GM12878 (cell line): ENCODE measurements around the gene NAA38. TPM values are rescaled to one million over a fixed set of nuclear protein-coding genes. Genes with fewer than 3 reads are reported as not detected.

Experiments used
- ATAC-seq: fragments of 200-7000 bp; cut with Tn5 transposase; 3 replicates; pipeline ENCODE4 v1.9.1; 2020; ENCODE audit warnings: mild to moderate bottlenecking, moderate library complexity
- BruUV-seq: library from RNA; stranded (reverse); fragments of 400-500 nt; replicated peaks from 2 replicates; lab custom pipeline; 2021; lab: Mats Ljungman, UMichigan
- CTCF ChIA-PET: fragments of 300-600 bp; sonication (Branson Sonifier 250); formaldehyde crosslinking; extraction: SDS; loops from one replicate; lab custom pipeline; 2021; ENCODE audit warnings: inconsistent platforms; lab: Yijun Ruan, JAX
- POLR2A ChIA-PET: fragments of 350-600 bp; formaldehyde crosslinking; extraction: SDS; loops from one replicate; lab custom pipeline; 2021; ENCODE audit warnings: inconsistent platforms; lab: Charles Lee
- RAD21 ChIA-PET: fragments of 300-600 bp; sonication (Branson Sonifier 250); formaldehyde crosslinking; loops from one replicate; lab custom pipeline; 2023; ENCODE audit warnings: antibody characterized with exemption; ENCODE audit not compliant: unreplicated experiment; lab: Charles Lee
- SMC1A ChIA-PET: fragments of 300-600 bp; sonication (Branson Sonifier 250); formaldehyde crosslinking; loops from one replicate; lab custom pipeline; 2023; ENCODE audit not compliant: unreplicated experiment, uncharacterized antibody; lab: Charles Lee
- DNase-seq: peaks from one replicate; pipeline ENCODE4 v3.0.0-alpha.2; 2011; ENCODE audit warnings: low read depth, low spot score
- FAIRE-seq: peaks from 3 replicates; lab custom pipeline; 2011; peaks lifted over from hg19 to GRCh38; lab: Jason Lieb, UNC
- H2AFZ ChIP-seq: 2 replicates; pipeline ENCODE4 v1.6.0; 2011; ENCODE audit warnings: low read depth, low read length, control low read depth; ENCODE audit not compliant: control insufficient read depth
- H3K27ac ChIP-seq: 2 replicates; pipeline ENCODE4 v1.5.1; 2011; ENCODE audit warnings: control low read depth; ENCODE audit not compliant: control insufficient read depth, insufficient read depth
- H3K27me3 ChIP-seq, 2 experiments: replicated peaks in 1 of 2; 2 replicates each; pipeline versions ENCODE4 v1.6.0 to v1.6.1; 2011; ENCODE audit warnings: low read length in 1 of 2; ENCODE audit not compliant: control insufficient read depth in 2 of 2, insufficient read depth in 2 of 2
- H3K36me3 ChIP-seq, 2 experiments: 2 replicates each; pipeline ENCODE4 v1.5.1; 2011; ENCODE audit warnings: low read length in 1 of 2; ENCODE audit not compliant: control insufficient read depth in 2 of 2, insufficient read depth in 2 of 2
- H3K4me1 ChIP-seq: 2 replicates; pipeline ENCODE4 v1.6.1; 2011; ENCODE audit warnings: mild to moderate bottlenecking, low read length, moderate library complexity, mixed read lengths; ENCODE audit not compliant: control insufficient read depth, insufficient read depth
- H3K4me2 ChIP-seq: 2 replicates; pipeline ENCODE4 v1.6.0; 2011; ENCODE audit warnings: control low read depth; ENCODE audit not compliant: control insufficient read depth, insufficient read depth
- H3K4me3 ChIP-seq: fragments of 200-600 bp; sonication (generic); 2 replicates; pipeline ENCODE4 v1.5.1; 2016
- H3K79me2 ChIP-seq: 2 replicates; pipeline ENCODE4 v1.6.0; 2011; ENCODE audit warnings: low read length; ENCODE audit not compliant: control insufficient read depth, insufficient read depth
- H3K9ac ChIP-seq: 2 replicates; pipeline ENCODE4 v1.8.0; 2011; ENCODE audit warnings: low read length, control low read depth, mixed read lengths; ENCODE audit not compliant: control insufficient read depth, insufficient read depth
- H3K9me3 ChIP-seq: replicated peaks from 3 replicates; pipeline ENCODE4 v1.5.1; 2011; ENCODE audit warnings: mild to moderate bottlenecking, low read length; ENCODE audit not compliant: control insufficient read depth, insufficient read depth
- H4K20me1 ChIP-seq: 2 replicates; pipeline ENCODE4 v1.6.0; 2011; ENCODE audit not compliant: control insufficient read depth, insufficient read depth
- CEBPB ChIP-seq, 2 experiments: fragments of 150-350 bp in 1 of 2; IDR thresholded peaks; 2 replicates each; pipeline ENCODE4 v1.6.1; 2012 to 2014; ENCODE audit warnings: low read depth in 2 of 2, low read length in 2 of 2, borderline replicate concordance in 1 of 2, inconsistent platforms in 1 of 2
- EP300 ChIP-seq, 2 experiments: fragments of 150-350 bp in 1 of 2; IDR thresholded peaks; 2 replicates each; pipeline ENCODE4 v1.6.1; 2011 to 2012; ENCODE audit warnings: low read depth in 2 of 2, low read length in 2 of 2, borderline replicate concordance in 1 of 2, improper control_type of control experiment in 1 of 2, inconsistent platforms in 1 of 2; ENCODE audit not compliant: control insufficient read depth in 1 of 2
- GATAD2B ChIP-seq: fragments of 450-650 bp; conservative IDR thresholded peaks from 2 replicates; pipeline ENCODE4 v1.6.1; 2017; ENCODE audit warnings: low read depth, mild to moderate bottlenecking, moderate library complexity
- MEF2A ChIP-seq: IDR thresholded peaks from 2 replicates; pipeline ENCODE4 v1.6.1; 2011; ENCODE audit warnings: low read depth, mild to moderate bottlenecking, low read length, moderate library complexity; ENCODE audit not compliant: insufficient read depth
- PAX5 ChIP-seq: IDR thresholded peaks from 2 replicates; pipeline ENCODE4 v1.6.1; 2011; ENCODE audit warnings: low read depth, low read length, borderline replicate concordance
- RELA ChIP-seq: fragments of 450-650 bp; IDR thresholded peaks from 2 replicates; pipeline ENCODE4 v1.8.0; 2014; ENCODE audit warnings: borderline replicate concordance; ENCODE audit not compliant: partially characterized antibody
- STAT3 ChIP-seq: IDR thresholded peaks from 2 replicates; pipeline ENCODE4 v1.6.1; 2011; ENCODE audit warnings: low read depth, low read length, improper control_type of control experiment
- TCF12 ChIP-seq: IDR thresholded peaks from 2 replicates; pipeline ENCODE4 v1.6.1; 2011; ENCODE audit warnings: low read depth, mild to moderate bottlenecking, low read length
- YY1 ChIP-seq: IDR thresholded peaks from 2 replicates; pipeline ENCODE4 v1.6.1; 2011; ENCODE audit warnings: low read depth, mild to moderate bottlenecking, low read length
- ZNF217 ChIP-seq: fragments of 450-650 bp; IDR thresholded peaks from 2 replicates; pipeline ENCODE4 v1.6.1; 2017; ENCODE audit warnings: antibody characterized with exemption, mild to moderate bottlenecking
- WGBS: methylation state at CpG from one replicate; pipeline ENCODE4 v1.1.6; 2016; ENCODE audit warnings: low lambda C conversion rate; ENCODE audit not compliant: insufficient replicate concordance, insufficient coverage; ENCODE audit errors: missing lambda C conversion rate; 5-methylcytosine and 5-hydroxymethylcytosine counted together
- in situ Hi-C: fragments of 300-500 bp; cut with MboI; formaldehyde crosslinking; loops from 9 replicates; pipeline ENCODE4 v1.14.3; 2018; ENCODE audit warnings: mixed read lengths
- intact Hi-C: fragments of 100-400 bp; cut with micrococcal nuclease; formaldehyde crosslinking; loops from one replicate; pipeline ENCODE4 v1.14.2; 2022; ENCODE audit not compliant: unreplicated experiment
- polyA plus RNA-seq, 11 experiments: library from polyadenylated mRNA; depleted of rRNA in 4 of 11; unstranded in 6 of 11; stranded (reverse) in 5 of 11; fragments of >200 nt; fragmentation: Nextera tagmentation in 4 of 11; fragmentation: Illumina TruSeq in 1 of 11; extraction: Ambion mirVana in 4 of 11; extraction: Trizol in 1 of 11; gene quantifications; 1 replicate in 1 of 11; 2 replicates in 10 of 11; pipeline versions ENCODE4 v1.2.1 to v1.2.3, GENCODE V29; 2011 to 2016; ENCODE audit warnings: inconsistent platforms in 2 of 11, missing spikeins in 2 of 11, low read depth in 1 of 11
- total RNA-seq, 4 experiments: library from RNA; depleted of rRNA in 3 of 4; stranded (reverse); fragments of >200 nt in 3 of 4; fragmentation: Illumina TruSeq in 1 of 4; extraction: Trizol in 1 of 4; gene quantifications; 2 replicates each; pipeline versions ENCODE4 v1.2.1 to v1.2.3, GENCODE V29; 2013 to 2021
- TF ChIP-seq, protein P1 (sequence below): fragments of 450-650 bp; IDR thresholded peaks from 2 replicates; pipeline ENCODE4 v1.6.1; 2018; ENCODE audit warnings: borderline replicate concordance, mild to moderate bottlenecking; ENCODE audit not compliant: partially characterized antibody
- TF ChIP-seq, protein P2 (sequence below): IDR thresholded peaks from 2 replicates; pipeline ENCODE4 v1.6.1; 2011; ENCODE audit warnings: borderline replicate concordance, low read depth, mild to moderate bottlenecking, moderate library complexity, mixed read lengths, low read length; ENCODE audit not compliant: insufficient read depth; ENCODE audit errors: extremely low read length

Gene NAA38
- total and polyA plus RNA-seq, 10 of the 15 experiments (the other 5 are each of a cell fraction or from before 2014, with no cell fraction given), result 31.5 to 337 (median 215) TPM

DNA sequence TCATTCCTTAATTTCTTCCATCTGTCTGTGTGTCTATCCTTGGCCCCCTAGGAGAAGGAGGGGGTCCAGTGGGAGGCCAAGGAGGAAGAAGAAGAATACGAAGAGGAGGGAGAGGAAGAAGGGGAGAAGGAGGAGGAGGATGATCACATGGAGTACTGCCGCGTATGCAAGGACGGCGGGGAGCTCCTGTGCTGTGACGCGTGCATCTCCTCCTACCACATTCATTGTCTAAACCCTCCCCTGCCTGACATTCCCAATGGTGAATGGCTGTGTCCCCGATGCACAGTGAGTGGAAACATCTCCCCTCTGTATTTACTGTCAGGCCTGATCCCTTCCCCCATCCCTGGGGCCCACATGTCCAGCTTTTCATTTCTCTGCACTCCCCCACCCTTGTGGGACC, 37.5 kb upstream of the NAA38 start:
- RAD21 ChIA-PET, result no interaction called here
- no peak for DNase-seq
- TF ChIP-seq EP300 (IDR thresholded peaks at IDR 0.05; ENCODE audit: borderline replicate concordance in 1 of 2, control insufficient read depth in 1 of 2, low read depth in 2 of 2, low read length in 2 of 2) (no peak), YY1 (no peak), TCF12 (no peak), MEF2A (no peak), GATAD2B (no peak), CEBPB (IDR thresholded peaks at IDR 0.05; ENCODE audit: borderline replicate concordance in 1 of 2, low read depth in 2 of 2, low read length in 2 of 2) (no peak)
- TF ChIP-seq, all 136 proteins: peak for 0
- H3K4me3 ChIP-seq, result no peak overlapping the region
- no peak overlapping the region for H3K4me2 ChIP-seq
- FAIRE-seq (no peak), ATAC-seq (no peak)
- no peak overlapping the region for H2AFZ ChIP-seq
- intact Hi-C loops, result loop anchor here (5.0 kb wide), 1 partner anchor 33 kb away; no protein-coding TSS in a partner anchor
- no peaks in the 10 kb centered on the region for H3K27me3 ChIP-seq
- H4K20me1 ChIP-seq, result no peaks in the 10 kb centered on the region
- H3K4me1 ChIP-seq, result no peaks in the 10 kb centered on the region
- H3K9me3 ChIP-seq, result no peaks in the 10 kb centered on the region
- ChIA-PET POLR2A (no interaction called here), SMC1A (no interaction called here), CTCF (no interaction called here)
- no peak overlapping the region for H3K27ac ChIP-seq
- no peaks in the 10 kb centered on the region for H3K79me2 ChIP-seq
- peaks cover 30 to 43% of the 10 kb centered on the region in 2 experiments for H3K36me3 ChIP-seq
- in situ Hi-C loops, result no loop called here
- WGBS, result 85% methylated on average over 8 of the region's 8 CpGs
- no peak overlapping the region for H3K9ac ChIP-seq
- BruUV-seq, result no TSS peak

DNA sequence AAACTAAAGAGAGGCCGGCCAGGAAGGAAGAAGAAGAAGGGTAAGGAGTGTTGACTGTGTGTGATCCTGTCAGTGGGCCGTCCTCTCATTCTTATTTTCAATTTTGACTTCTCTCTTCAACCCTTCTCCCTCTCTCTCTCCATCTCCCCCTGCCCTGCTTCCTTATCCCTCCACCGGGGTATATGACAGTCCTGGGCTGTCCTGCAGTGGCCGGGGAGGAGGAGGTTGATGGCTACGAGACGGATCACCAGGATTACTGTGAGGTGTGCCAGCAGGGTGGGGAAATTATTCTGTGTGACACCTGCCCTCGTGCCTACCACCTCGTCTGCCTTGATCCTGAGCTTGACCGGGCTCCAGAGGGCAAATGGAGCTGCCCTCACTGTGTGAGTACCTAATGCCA, 36.9 kb upstream of the NAA38 start:
- RAD21 ChIA-PET, result no interaction called here
- SMC1A ChIA-PET, result no interaction called here
- Histone ChIP-seq H3K36me3 (peaks cover 31 to 37% of the 10 kb centered on the region in 2 experiments), H3K4me3 (no peak overlapping the region), H3K27ac (no peak overlapping the region), H3K79me2 (peaks cover under 1% of the 10 kb centered on the region), H3K27me3 (no peaks in the 10 kb centered on the region), H3K4me2 (no peak overlapping the region), H4K20me1 (no peaks in the 10 kb centered on the region), H3K9me3 (no peaks in the 10 kb centered on the region), H2AFZ (no peak overlapping the region), H3K9ac (no peak overlapping the region), H3K4me1 (no peaks in the 10 kb centered on the region)
- CTCF ChIA-PET, result no interaction called here
- 60% methylated on average over 9 of the region's 9 CpGs for WGBS
- DNase-seq (no peak), FAIRE-seq (no peak), ATAC-seq (no peak)
- POLR2A ChIA-PET, result no interaction called here
- intact Hi-C loops (no loop called here), in situ Hi-C loops (no loop called here)
- no peak for TF ChIP-seq ZNF217
- TF ChIP-seq STAT3, result no peak
- TF ChIP-seq, protein P1, sequence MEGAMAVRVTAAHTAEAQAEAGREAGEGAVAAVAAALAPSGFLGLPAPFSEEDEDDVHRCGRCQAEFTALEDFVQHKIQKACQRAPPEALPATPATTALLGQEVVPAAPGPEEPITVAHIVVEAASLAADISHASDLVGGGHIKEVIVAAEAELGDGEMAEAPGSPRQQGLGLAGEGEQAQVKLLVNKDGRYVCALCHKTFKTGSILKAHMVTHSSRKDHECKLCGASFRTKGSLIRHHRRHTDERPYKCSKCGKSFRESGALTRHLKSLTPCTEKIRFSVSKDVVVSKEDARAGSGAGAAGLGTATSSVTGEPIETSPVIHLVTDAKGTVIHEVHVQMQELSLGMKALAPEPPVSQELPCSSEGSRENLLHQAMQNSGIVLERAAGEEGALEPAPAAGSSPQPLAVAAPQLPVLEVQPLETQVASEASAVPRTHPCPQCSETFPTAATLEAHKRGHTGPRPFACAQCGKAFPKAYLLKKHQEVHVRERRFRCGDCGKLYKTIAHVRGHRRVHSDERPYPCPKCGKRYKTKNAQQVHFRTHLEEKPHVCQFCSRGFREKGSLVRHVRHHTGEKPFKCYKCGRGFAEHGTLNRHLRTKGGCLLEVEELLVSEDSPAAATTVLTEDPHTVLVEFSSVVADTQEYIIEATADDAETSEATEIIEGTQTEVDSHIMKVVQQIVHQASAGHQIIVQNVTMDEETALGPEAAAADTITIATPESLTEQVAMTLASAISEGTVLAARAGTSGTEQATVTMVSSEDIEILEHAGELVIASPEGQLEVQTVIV, result no peak
- TF ChIP-seq, protein P2, sequence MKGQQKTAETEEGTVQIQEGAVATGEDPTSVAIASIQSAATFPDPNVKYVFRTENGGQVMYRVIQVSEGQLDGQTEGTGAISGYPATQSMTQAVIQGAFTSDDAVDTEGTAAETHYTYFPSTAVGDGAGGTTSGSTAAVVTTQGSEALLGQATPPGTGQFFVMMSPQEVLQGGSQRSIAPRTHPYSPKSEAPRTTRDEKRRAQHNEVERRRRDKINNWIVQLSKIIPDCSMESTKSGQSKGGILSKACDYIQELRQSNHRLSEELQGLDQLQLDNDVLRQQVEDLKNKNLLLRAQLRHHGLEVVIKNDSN, result no peak
- TF ChIP-seq PAX5, result no peak
- no peak for TF ChIP-seq RELA
- BruUV-seq, result no TSS peak
